Right atrium auricular region (tissue), 2 donors: ENCODE data around the gene TRPM3. TPM values are rescaled to one million over a fixed set of nuclear protein-coding genes. Genes with fewer than 3 reads are reported as not detected.

ENCODE experiments used
- DNase-seq: peaks from one replicate; pipeline ENCODE4 v3.0.0-alpha.2; 2019; ENCODE audit warnings: low spot score
- H3K27ac ChIP-seq, 2 donors: fragments of 200-600 bp; sonication (generic); 1 replicate in 1 of 2; 2 replicates in 1 of 2; pipeline ENCODE4 v1.5.1; 2016 to 2019
- H3K27me3 ChIP-seq, 2 donors: fragments of 200-600 bp; sonication (generic); one replicate each; pipeline versions ENCODE4 v1.5.1 to v1.6.0; 2017 to 2019
- H3K36me3 ChIP-seq: fragments of 200-600 bp; sonication (generic); one replicate; pipeline ENCODE4 v1.5.1; 2016
- H3K4me1 ChIP-seq, 2 donors: fragments of 200-600 bp; sonication (generic); one replicate each; pipeline versions ENCODE4 v1.5.1 to v1.6.0; 2017 to 2019
- H3K4me3 ChIP-seq, 2 donors: fragments of 200-600 bp; sonication (generic); 1 replicate in 1 of 2; 2 replicates in 1 of 2; pipeline ENCODE4 v1.5.1; 2017 to 2019; ENCODE audit warnings: mild to moderate bottlenecking in 1 of 2, moderate library complexity in 1 of 2
- H3K9me3 ChIP-seq, 2 donors: fragments of 200-600 bp; sonication (generic); one replicate each; pipeline ENCODE4 v1.5.1; 2019
- CTCF ChIP-seq, 2 donors: fragments of 200-600 bp; sonication (generic); IDR thresholded peaks; one replicate each; pipeline ENCODE4 v1.5.1; 2019; ENCODE audit warnings: antibody characterized with exemption in 2 of 2
- total RNA-seq, 2 donors: library from RNA; depleted of rRNA; stranded (reverse); fragments of >200 nt; gene quantifications; one replicate each; pipeline ENCODE4 v1.1.0, GENCODE V29; 2016

Gene TRPM3
- total RNA-seq, 2 donors from 2014 or later: 0.59 to 1.5 TPM

GRCh38 chr9:70805949-70806348, 315.5 kb downstream of the TRPM3 start:
- Histone ChIP-seq H3K36me3 (no peaks in the 10 kb centered on the region), H3K9me3 (no peaks in the 10 kb centered on the region), H3K27me3 (no peaks in the 10 kb centered on the region), H3K4me1 (no peaks in the 10 kb centered on the region), H3K4me3 (no peak overlapping the region), H3K27ac (no peak overlapping the region)
- TF ChIP-seq CTCF (IDR thresholded peaks at IDR 0.05): no peak
- DNase-seq: no peak

GRCh38 chr9:70802758-70803436, 318.5 kb downstream of the TRPM3 start:
- no peaks in the 10 kb centered on the region for H3K9me3 ChIP-seq
- H3K4me3 ChIP-seq: no peak overlapping the region
- H3K27ac ChIP-seq: no peak overlapping the region
- H3K36me3 ChIP-seq: no peaks in the 10 kb centered on the region
- no peaks in the 10 kb centered on the region for H3K27me3 ChIP-seq
- H3K4me1 ChIP-seq: no peaks in the 10 kb centered on the region
- DNase-seq: no peak
- TF ChIP-seq CTCF (IDR thresholded peaks at IDR 0.05): no peak

- DNase-seq: no peak
- H3K4me1 ChIP-seq: no peaks in the 10 kb centered on the region
- H3K27ac ChIP-seq: no peak overlapping the region
- no peak overlapping the region for H3K4me3 ChIP-seq
- no peaks in the 10 kb centered on the region for H3K9me3 ChIP-seq
- H3K27me3 ChIP-seq: no peaks in the 10 kb centered on the region
- H3K36me3 ChIP-seq: no peaks in the 10 kb centered on the region
- no peak for TF ChIP-seq CTCF (IDR thresholded peaks at IDR 0.05)
Observed at GRCh38 chr9:70802206-70802605, 319.2 kb downstream of the TRPM3 start.

- H3K4me3 ChIP-seq: no peak overlapping the region
- no peak overlapping the region for H3K27ac ChIP-seq
- no peak for TF ChIP-seq CTCF (IDR thresholded peaks at IDR 0.05)
- no peaks in the 10 kb centered on the region for H3K27me3 ChIP-seq
- no peaks in the 10 kb centered on the region for H3K4me1 ChIP-seq
- no peaks in the 10 kb centered on the region for H3K36me3 ChIP-seq
- H3K9me3 ChIP-seq: no peaks in the 10 kb centered on the region
- no peak for DNase-seq
Observed at GRCh38 chr9:70801181-70801829, 320.1 kb downstream of the TRPM3 start.

GRCh38 chr9:70798018-70798417, 323.4 kb downstream of the TRPM3 start:
- no peaks in the 10 kb centered on the region for H3K9me3 ChIP-seq
- H3K27me3 ChIP-seq: no peaks in the 10 kb centered on the region
- no peak overlapping the region for H3K4me3 ChIP-seq
- TF ChIP-seq CTCF (IDR thresholded peaks at IDR 0.05): no peak
- DNase-seq: no peak
- H3K27ac ChIP-seq: no peak overlapping the region
- H3K36me3 ChIP-seq: no peaks in the 10 kb centered on the region
- no peaks in the 10 kb centered on the region for H3K4me1 ChIP-seq
